ENCODE data around the gene TBC1D9.

TBC1D9 gene

DNA sequence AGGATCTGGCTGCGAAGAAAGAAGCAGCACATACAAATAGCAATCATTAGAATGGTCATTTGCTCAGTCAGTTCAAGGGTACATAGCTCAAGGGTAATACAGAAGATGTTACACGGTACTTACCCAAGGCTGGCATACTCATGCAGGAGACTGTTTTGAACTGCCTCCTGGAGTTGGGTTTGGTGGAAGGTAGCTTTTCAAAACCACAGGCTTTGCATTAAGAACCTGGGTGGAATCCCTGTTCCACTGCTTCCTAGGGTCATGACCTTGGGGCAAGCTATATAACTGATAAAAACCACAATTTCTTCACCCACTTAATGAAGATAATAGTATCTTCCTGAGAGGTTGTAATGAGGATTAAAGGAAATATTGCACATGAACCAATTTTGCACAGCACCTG, 36.5 kb downstream of the TBC1D9 start:
- no peak overlapping the region for H3K27ac ChIP-seq (ENCODE audit: low read depth, low read length)
- no peaks in the 10 kb centered on the region for H3K4me1 ChIP-seq (ENCODE audit: control insufficient read depth, insufficient read depth, low read length)
- no peak overlapping the region for H3K4me3 ChIP-seq (ENCODE audit: low read depth, low read length)
- H3K27me3 ChIP-seq (ENCODE audit: control insufficient read depth, insufficient read depth, low read length): no peaks in the 10 kb centered on the region
- no peak overlapping the region for H3K9ac ChIP-seq (ENCODE audit: low read length)
- H3K9me3 ChIP-seq (ENCODE audit: control insufficient read depth, insufficient read depth, low read depth, low read length): no peaks in the 10 kb centered on the region
- no peaks in the 10 kb centered on the region for H3K36me3 ChIP-seq (ENCODE audit: control insufficient read depth, insufficient read depth, low read length)

GRCh38 chr4:140719022-140719421, 37.2 kb downstream of the TBC1D9 start:
- no peak overlapping the region for H3K4me3 ChIP-seq (ENCODE audit: low read depth, low read length)
- H3K36me3 ChIP-seq (ENCODE audit: control insufficient read depth, insufficient read depth, low read length): no peaks in the 10 kb centered on the region
- H3K9ac ChIP-seq (ENCODE audit: low read length): no peak overlapping the region
- H3K27me3 ChIP-seq (ENCODE audit: control insufficient read depth, insufficient read depth, low read length): no peaks in the 10 kb centered on the region
- no peaks in the 10 kb centered on the region for H3K9me3 ChIP-seq (ENCODE audit: control insufficient read depth, insufficient read depth, low read depth, low read length)
- no peaks in the 10 kb centered on the region for H3K4me1 ChIP-seq (ENCODE audit: control insufficient read depth, insufficient read depth, low read length)
- no peak overlapping the region for H3K27ac ChIP-seq (ENCODE audit: low read depth, low read length)

DNA sequence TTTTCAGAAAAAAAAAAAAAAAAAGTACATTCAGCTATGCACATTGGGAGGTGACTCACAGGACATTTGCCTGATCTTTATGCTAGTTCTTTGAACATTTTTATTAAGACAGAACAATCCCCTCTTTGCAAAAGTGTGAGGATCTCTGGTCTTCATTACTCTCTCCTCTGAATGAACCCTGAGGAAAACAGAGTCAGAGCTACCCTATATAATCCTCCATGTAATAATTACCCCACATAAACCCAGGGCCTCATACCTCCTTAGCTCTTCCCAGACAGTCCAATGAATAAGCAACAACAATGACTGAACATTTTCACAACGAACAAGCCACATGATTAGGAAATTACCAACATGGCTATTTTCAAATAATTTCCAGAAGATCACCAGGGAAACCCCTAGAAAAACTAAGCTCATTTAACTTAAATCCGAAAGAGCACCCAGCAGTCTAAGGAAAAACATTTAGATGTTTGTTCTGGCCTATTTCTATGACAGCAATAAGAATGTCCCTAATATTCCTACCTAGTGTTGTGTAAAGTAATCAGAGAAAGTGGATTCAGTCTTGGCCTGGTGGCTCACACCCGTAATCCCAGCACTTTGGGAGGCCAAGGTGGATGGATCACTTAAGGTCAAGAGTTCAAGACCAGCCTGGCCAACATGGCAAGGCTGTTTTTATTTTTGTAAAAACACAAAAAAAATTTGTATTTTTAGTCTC, 37.8 kb downstream of the TBC1D9 start:
- no peak overlapping the region for H3K27ac ChIP-seq (ENCODE audit: low read depth, low read length)
- no peaks in the 10 kb centered on the region for H3K27me3 ChIP-seq (ENCODE audit: control insufficient read depth, insufficient read depth, low read length)
- H3K9me3 ChIP-seq (ENCODE audit: control insufficient read depth, insufficient read depth, low read depth, low read length): no peaks in the 10 kb centered on the region
- H3K36me3 ChIP-seq (ENCODE audit: control insufficient read depth, insufficient read depth, low read length): no peaks in the 10 kb centered on the region
- H3K9ac ChIP-seq (ENCODE audit: low read length): no peak overlapping the region
- H3K4me1 ChIP-seq (ENCODE audit: control insufficient read depth, insufficient read depth, low read length): no peaks in the 10 kb centered on the region
- H3K4me3 ChIP-seq (ENCODE audit: low read depth, low read length): no peak overlapping the region

- no peaks in the 10 kb centered on the region for H3K4me1 ChIP-seq (ENCODE audit: control insufficient read depth, insufficient read depth, low read length)
- H3K36me3 ChIP-seq (ENCODE audit: control insufficient read depth, insufficient read depth, low read length): no peaks in the 10 kb centered on the region
- no peak overlapping the region for H3K27ac ChIP-seq (ENCODE audit: low read depth, low read length)
- H3K4me3 ChIP-seq (ENCODE audit: low read depth, low read length): no peak overlapping the region
- no peaks in the 10 kb centered on the region for H3K9me3 ChIP-seq (ENCODE audit: control insufficient read depth, insufficient read depth, low read depth, low read length)
- H3K27me3 ChIP-seq (ENCODE audit: control insufficient read depth, insufficient read depth, low read length): no peaks in the 10 kb centered on the region
- no peak overlapping the region for H3K9ac ChIP-seq (ENCODE audit: low read length)
Measured at GRCh38 chr4:140717313-140717712, 38.9 kb downstream of the TBC1D9 start.

DNA sequence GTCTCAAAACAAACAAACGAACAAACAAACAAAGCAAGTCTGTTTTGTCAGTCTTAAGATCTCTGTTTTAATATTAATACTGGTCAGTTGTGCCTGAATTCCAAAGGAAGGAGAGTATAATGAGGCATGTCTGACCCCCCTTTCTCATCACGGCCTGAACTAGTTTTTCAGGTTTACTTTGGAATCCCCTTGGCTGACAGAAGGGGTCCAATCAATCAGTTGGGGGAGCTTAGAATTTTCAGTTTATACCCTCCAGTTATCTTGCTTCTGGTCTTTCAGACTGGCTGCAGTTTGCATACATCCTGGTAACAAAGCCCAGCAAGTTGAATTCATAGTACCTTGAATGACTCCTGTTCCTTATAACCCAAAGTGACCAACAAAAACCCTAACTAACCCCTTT, 41.1 kb downstream of the TBC1D9 start:
- no peaks in the 10 kb centered on the region for H3K4me1 ChIP-seq (ENCODE audit: control insufficient read depth, insufficient read depth, low read length)
- H3K27me3 ChIP-seq (ENCODE audit: control insufficient read depth, insufficient read depth, low read length): no peaks in the 10 kb centered on the region
- H3K4me3 ChIP-seq (ENCODE audit: low read depth, low read length): no peak overlapping the region
- H3K36me3 ChIP-seq (ENCODE audit: control insufficient read depth, insufficient read depth, low read length): no peaks in the 10 kb centered on the region
- H3K27ac ChIP-seq (ENCODE audit: low read depth, low read length): no peak overlapping the region
- no peaks in the 10 kb centered on the region for H3K9me3 ChIP-seq (ENCODE audit: control insufficient read depth, insufficient read depth, low read depth, low read length)
- no peak overlapping the region for H3K9ac ChIP-seq (ENCODE audit: low read length)

DNA sequence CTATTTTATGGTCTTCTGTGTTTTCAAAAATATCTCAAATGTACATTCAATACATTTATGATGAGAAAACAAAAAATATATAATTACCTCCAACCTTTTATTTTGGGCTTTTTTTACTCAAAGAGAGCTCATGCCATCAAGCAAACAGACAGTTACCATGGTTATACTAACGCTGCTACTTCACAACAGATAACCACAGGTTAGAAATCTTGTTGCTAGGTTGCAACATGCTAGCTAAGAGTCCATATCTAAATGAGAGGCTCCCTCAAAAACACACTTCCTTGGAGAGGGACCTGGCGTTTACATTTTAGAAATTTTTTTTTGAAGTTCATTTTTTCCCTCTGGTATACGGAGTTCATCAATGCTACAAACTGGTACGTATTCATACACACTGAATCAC, 44.3 kb downstream of the TBC1D9 start:
- H3K9me3 ChIP-seq (ENCODE audit: control insufficient read depth, insufficient read depth, low read depth, low read length): peaks cover 5% of the 10 kb centered on the region
- H3K4me3 ChIP-seq (ENCODE audit: low read depth, low read length): no peak overlapping the region
- no peaks in the 10 kb centered on the region for H3K27me3 ChIP-seq (ENCODE audit: control insufficient read depth, insufficient read depth, low read length)
- no peaks in the 10 kb centered on the region for H3K36me3 ChIP-seq (ENCODE audit: control insufficient read depth, insufficient read depth, low read length)
- no peak overlapping the region for H3K27ac ChIP-seq (ENCODE audit: low read depth, low read length)
- H3K9ac ChIP-seq (ENCODE audit: low read length): no peak overlapping the region
- H3K4me1 ChIP-seq (ENCODE audit: control insufficient read depth, insufficient read depth, low read length): no peaks in the 10 kb centered on the region

GRCh38 chr4:140710908-140711622, 45.1 kb downstream of the TBC1D9 start:
- Histone ChIP-seq H3K4me3 (ENCODE audit: low read depth, low read length) (no peak overlapping the region), H3K27ac (ENCODE audit: low read depth, low read length) (no peak overlapping the region), H3K4me1 (ENCODE audit: control insufficient read depth, insufficient read depth, low read length) (no peaks in the 10 kb centered on the region), H3K36me3 (ENCODE audit: control insufficient read depth, insufficient read depth, low read length) (no peaks in the 10 kb centered on the region), H3K27me3 (ENCODE audit: control insufficient read depth, insufficient read depth, low read length) (no peaks in the 10 kb centered on the region), H3K9me3 (ENCODE audit: control insufficient read depth, insufficient read depth, low read depth, low read length) (peaks cover 5% of the 10 kb centered on the region), H3K9ac (ENCODE audit: low read length) (no peak overlapping the region)

DNA sequence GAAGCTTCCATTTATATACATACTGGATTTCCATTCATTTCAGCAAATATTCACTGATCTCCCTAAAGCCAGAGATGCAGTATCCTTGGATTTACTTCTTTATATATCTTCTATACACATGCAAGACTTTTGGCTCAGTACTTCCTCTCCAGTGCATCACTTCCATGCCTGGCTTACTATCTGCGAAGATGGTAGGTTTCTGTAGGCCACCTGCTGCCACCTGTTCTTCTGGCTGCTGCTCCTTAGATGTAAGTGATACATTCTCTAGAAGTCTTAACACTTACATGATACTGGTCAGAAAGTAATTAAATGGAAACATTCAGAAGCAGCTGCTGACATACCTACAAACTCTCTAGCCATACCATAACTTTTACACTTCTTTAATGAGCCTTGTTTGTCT, 48.9 kb downstream of the TBC1D9 start:
- peaks cover 5% of the 10 kb centered on the region for H3K9me3 ChIP-seq (ENCODE audit: control insufficient read depth, insufficient read depth, low read depth, low read length)
- no peaks in the 10 kb centered on the region for H3K36me3 ChIP-seq (ENCODE audit: control insufficient read depth, insufficient read depth, low read length)
- H3K4me1 ChIP-seq (ENCODE audit: control insufficient read depth, insufficient read depth, low read length): peaks cover 5% of the 10 kb centered on the region; the same call in 1 of the 2 replicates
- H3K9ac ChIP-seq (ENCODE audit: low read length): no peak overlapping the region
- no peak overlapping the region for H3K27ac ChIP-seq (ENCODE audit: low read depth, low read length)
- no peaks in the 10 kb centered on the region for H3K27me3 ChIP-seq (ENCODE audit: control insufficient read depth, insufficient read depth, low read length)
- no peak overlapping the region for H3K4me3 ChIP-seq (ENCODE audit: low read depth, low read length)

DNA sequence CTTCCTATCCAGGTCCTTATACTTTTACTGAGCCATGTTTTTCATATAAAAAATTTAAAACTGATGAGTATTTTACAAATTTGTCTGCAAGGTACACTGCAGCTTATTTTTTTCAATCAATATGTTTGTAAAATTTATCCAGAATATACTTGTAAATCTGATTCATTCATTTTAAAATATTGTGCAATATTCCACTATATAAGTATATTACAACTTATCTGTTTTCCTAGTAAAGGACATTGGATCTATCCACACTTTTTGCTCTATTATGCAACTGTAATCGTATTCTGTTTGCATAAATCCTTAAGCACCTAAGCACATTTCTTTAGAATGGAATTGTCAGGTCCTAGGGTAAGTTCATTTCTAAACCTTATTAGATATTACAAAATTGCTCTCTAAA, 49.5 kb downstream of the TBC1D9 start:
- Histone ChIP-seq H3K36me3 (ENCODE audit: control insufficient read depth, insufficient read depth, low read length) (no peaks in the 10 kb centered on the region), H3K9ac (ENCODE audit: low read length) (no peak overlapping the region), H3K9me3 (ENCODE audit: control insufficient read depth, insufficient read depth, low read depth, low read length) (peaks cover 5% of the 10 kb centered on the region), H3K27ac (ENCODE audit: low read depth, low read length) (no peak overlapping the region), H3K4me1 (ENCODE audit: control insufficient read depth, insufficient read depth, low read length) (peaks cover 5% of the 10 kb centered on the region; the same call in 1 of the 2 replicates), H3K27me3 (ENCODE audit: control insufficient read depth, insufficient read depth, low read length) (no peaks in the 10 kb centered on the region), H3K4me3 (ENCODE audit: low read depth, low read length) (no peak overlapping the region)

GRCh38 chr4:140706276-140706625, 49.9 kb downstream of the TBC1D9 start:
- Histone ChIP-seq H3K9ac (ENCODE audit: low read length) (no peak overlapping the region), H3K27me3 (ENCODE audit: control insufficient read depth, insufficient read depth, low read length) (no peaks in the 10 kb centered on the region), H3K4me1 (ENCODE audit: control insufficient read depth, insufficient read depth, low read length) (peaks cover 5% of the 10 kb centered on the region; the same call in 1 of the 2 replicates), H3K27ac (ENCODE audit: low read depth, low read length) (no peak overlapping the region), H3K36me3 (ENCODE audit: control insufficient read depth, insufficient read depth, low read length) (no peaks in the 10 kb centered on the region), H3K4me3 (ENCODE audit: low read depth, low read length) (no peak overlapping the region), H3K9me3 (ENCODE audit: control insufficient read depth, insufficient read depth, low read depth, low read length) (peaks cover 5% of the 10 kb centered on the region)

DNA sequence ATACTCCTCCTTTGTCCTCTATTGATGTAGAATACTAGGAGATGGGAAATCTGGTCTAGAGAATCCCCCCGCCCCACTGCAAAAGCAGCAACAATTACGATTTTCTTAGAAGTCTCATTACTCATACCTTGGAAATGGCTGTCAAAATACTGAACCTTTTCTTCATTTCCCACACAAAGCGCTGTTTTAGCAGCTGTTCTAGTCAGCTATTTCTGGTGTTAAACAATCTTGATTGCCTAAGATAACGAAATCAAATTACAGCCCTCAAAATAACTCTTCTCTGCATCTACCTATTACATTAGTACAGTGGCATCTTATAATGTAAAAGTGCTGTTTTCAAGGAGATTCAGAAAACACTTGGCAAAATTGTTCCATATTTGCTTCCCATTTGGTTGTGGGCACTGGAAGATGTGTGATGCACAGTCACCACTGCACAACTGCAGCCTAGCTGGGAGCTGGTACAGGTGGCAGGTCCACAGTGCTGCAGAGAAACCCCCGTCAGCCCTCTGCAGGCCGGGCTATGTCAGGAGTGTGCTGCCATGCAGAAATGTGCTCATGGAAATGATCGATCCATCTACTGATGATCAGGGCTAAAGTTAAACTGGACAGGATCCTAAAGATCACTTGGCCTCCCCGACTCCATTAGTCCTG, 50.4 kb downstream of the TBC1D9 start:
- H3K27ac ChIP-seq (ENCODE audit: low read depth, low read length): no peak overlapping the region
- H3K4me1 ChIP-seq (ENCODE audit: control insufficient read depth, insufficient read depth, low read length): peaks cover 5% of the 10 kb centered on the region; the same call in 1 of the 2 replicates
- H3K4me3 ChIP-seq (ENCODE audit: low read depth, low read length): no peak overlapping the region
- no peaks in the 10 kb centered on the region for H3K27me3 ChIP-seq (ENCODE audit: control insufficient read depth, insufficient read depth, low read length)
- H3K9ac ChIP-seq (ENCODE audit: low read length): no peak overlapping the region
- H3K9me3 ChIP-seq (ENCODE audit: control insufficient read depth, insufficient read depth, low read depth, low read length): peaks cover 5% of the 10 kb centered on the region
- H3K36me3 ChIP-seq (ENCODE audit: control insufficient read depth, insufficient read depth, low read length): no peaks in the 10 kb centered on the region

Data from HUES6 (cell line).